Keratinocyte (primary cell): ENCODE results near the gene JDP2.

Experiments used
- CTCF ChIP-seq, 3 experiments: IDR thresholded peaks in 1 of 3; conservative IDR thresholded peaks in 1 of 3; optimal IDR thresholded peaks in 1 of 3; 2 replicates in 2 of 3; 3 replicates in 1 of 3; pipeline versions ENCODE3 to v1.5.1; 2011; ENCODE audit warnings: low read length in 3 of 3, mild to moderate bottlenecking in 3 of 3, moderate library complexity in 2 of 3, control low read depth in 1 of 3, inconsistent platforms in 1 of 3; ENCODE audit not compliant: insufficient read depth in 2 of 3; ENCODE audit errors: extremely low read depth in 1 of 3
- EZH2 ChIP-seq: IDR thresholded peaks from one replicate; pipeline ENCODE4 v1.6.1; 2012; ENCODE audit warnings: inconsistent platforms, mild to moderate bottlenecking, low read length, moderate library complexity

DNA sequence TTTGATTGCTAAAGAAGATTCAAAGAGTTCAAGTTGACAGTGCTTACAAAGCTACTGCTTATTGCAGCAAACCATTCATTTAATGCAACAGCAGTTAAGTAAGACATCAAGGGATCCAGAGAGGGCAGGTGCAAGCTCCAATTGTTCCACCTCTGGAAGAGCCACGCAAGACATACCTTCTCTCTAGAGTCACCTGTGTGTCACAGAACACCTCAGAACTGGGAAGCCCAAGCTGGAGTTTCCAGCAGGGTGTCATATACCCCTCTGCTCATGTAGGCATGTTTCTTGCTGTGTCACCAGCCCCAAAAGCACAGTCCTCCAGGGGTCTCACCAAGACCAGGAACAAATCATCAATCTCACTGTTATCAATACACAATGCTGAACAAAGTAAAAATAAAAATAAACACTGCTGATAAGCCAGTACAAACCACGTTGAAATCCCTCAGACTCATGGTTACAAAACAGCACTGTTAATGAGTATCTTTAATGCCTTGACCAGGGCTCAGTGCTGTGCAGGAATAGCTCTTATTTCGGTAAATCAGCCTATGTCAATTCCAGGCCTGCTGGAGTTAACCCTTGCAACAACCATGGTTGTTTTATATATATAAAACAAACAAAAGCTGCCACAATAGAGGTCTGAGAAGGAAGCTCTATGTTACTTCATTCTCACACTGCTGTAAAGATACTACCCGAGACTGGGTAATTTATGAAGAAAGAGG is 57.0 kb downstream of the JDP2 start:
- TF ChIP-seq CTCF (optimal IDR thresholded peaks at IDR 0.05 in 1 of 3, IDR thresholded peaks at IDR 0.05 in 1 of 3, conservative IDR thresholded peaks at IDR 0.05 in 1 of 3; ENCODE audit: extremely low read depth in 1 of 3, insufficient read depth in 2 of 3, low read length in 3 of 3) (no peak), EZH2 (no peak)
